Trophoblast cell (in vitro differentiated cells and primary cell): Measurements from ENCODE around the gene CACNA1B.

ENCODE experiments used
- DNase-seq, 2 donors: peaks; one replicate each; pipeline ENCODE4 v3.0.0-alpha.2; 2016
- H2AFZ ChIP-seq: 2 replicates; pipeline ENCODE4 v1.6.1; 2013; ENCODE audit warnings: low read length, moderate library complexity, mild to moderate bottlenecking; ENCODE audit not compliant: insufficient read depth, poor library complexity
- H2AK5ac ChIP-seq: 2 replicates; pipeline ENCODE4 v1.6.1; 2013; ENCODE audit warnings: mild to moderate bottlenecking, low read length
- H2BK120ac ChIP-seq: 2 replicates; pipeline ENCODE4 v1.6.1; 2013; ENCODE audit warnings: low read length, mild to moderate bottlenecking, moderate library complexity; ENCODE audit not compliant: insufficient read depth, poor library complexity
- H2BK12ac ChIP-seq: 2 replicates; pipeline ENCODE4 v1.6.1; 2013; ENCODE audit warnings: mild to moderate bottlenecking, low read length, moderate library complexity
- H2BK5ac ChIP-seq: 2 replicates; pipeline ENCODE4 v1.6.1; 2013; ENCODE audit warnings: low read length, low read depth, moderate library complexity, mild to moderate bottlenecking; ENCODE audit not compliant: poor library complexity
- H3K14ac ChIP-seq: 2 replicates; pipeline ENCODE4 v1.6.1; 2013; ENCODE audit warnings: mild to moderate bottlenecking, low read length
- H3K18ac ChIP-seq: 2 replicates; pipeline ENCODE4 v1.6.1; 2013; ENCODE audit warnings: mild to moderate bottlenecking, low read length
- H3K23ac ChIP-seq: 2 replicates; pipeline ENCODE4 v1.6.1; 2013; ENCODE audit warnings: low read length
- H3K27ac ChIP-seq: 2 replicates; pipeline ENCODE4 v1.5.1; 2013; ENCODE audit warnings: low read depth, mild to moderate bottlenecking, inconsistent platforms, low read length, moderate library complexity
- H3K27me3 ChIP-seq: 2 replicates; pipeline ENCODE4 v1.6.1; 2013; ENCODE audit warnings: inconsistent platforms, mild to moderate bottlenecking, low read length, moderate library complexity; ENCODE audit not compliant: insufficient read depth
- H3K36me3 ChIP-seq, 2 experiments: 1 replicate in 1 of 2; 2 replicates in 1 of 2; pipeline ENCODE4 v1.6.1; 2013; ENCODE audit warnings: low read length in 2 of 2, mild to moderate bottlenecking in 2 of 2, moderate library complexity in 1 of 2; ENCODE audit not compliant: insufficient read depth in 2 of 2, control insufficient read depth in 1 of 2
- H3K4ac ChIP-seq: 2 replicates; pipeline ENCODE4 v1.6.1; 2013; ENCODE audit warnings: low read depth, mild to moderate bottlenecking, low read length, moderate library complexity
- H3K4me1 ChIP-seq, 2 experiments: 1 replicate in 1 of 2; 2 replicates in 1 of 2; pipeline ENCODE4 v1.6.1; 2013; ENCODE audit warnings: low read length in 2 of 2, mild to moderate bottlenecking in 2 of 2, moderate library complexity in 1 of 2; ENCODE audit not compliant: insufficient read depth in 2 of 2, control insufficient read depth in 1 of 2
- H3K4me2 ChIP-seq: 2 replicates; pipeline ENCODE4 v1.6.1; 2013; ENCODE audit warnings: inconsistent platforms, mild to moderate bottlenecking, low read length, moderate library complexity
- H3K4me3 ChIP-seq: 2 replicates; pipeline ENCODE4 v1.5.1; 2013; ENCODE audit warnings: mild to moderate bottlenecking, low read depth, low read length, inconsistent platforms
- H3K79me1 ChIP-seq: one replicate; pipeline ENCODE4 v1.6.1; 2013; ENCODE audit warnings: low read length
- H3K79me2 ChIP-seq: 2 replicates; pipeline ENCODE4 v1.6.1; 2013; ENCODE audit warnings: low read length, mild to moderate bottlenecking; ENCODE audit not compliant: control insufficient read depth, insufficient read depth, poor library complexity
- H3K9ac ChIP-seq: 2 replicates; pipeline ENCODE4 v1.6.1; 2013; ENCODE audit warnings: mild to moderate bottlenecking, low read length
- H3K9me3 ChIP-seq: 2 replicates; pipeline ENCODE4 v1.6.1; 2013; ENCODE audit warnings: low read depth, mild to moderate bottlenecking, control low read depth, inconsistent platforms, low read length; ENCODE audit not compliant: insufficient read depth
- H4K12ac ChIP-seq: 2 replicates; pipeline ENCODE4 v1.6.1; 2013; ENCODE audit warnings: low read depth, mild to moderate bottlenecking, low read length, moderate library complexity
- H4K8ac ChIP-seq: 2 replicates; pipeline ENCODE4 v1.6.1; 2013; ENCODE audit warnings: low read depth, mild to moderate bottlenecking, low read length, moderate library complexity
- H4K91ac ChIP-seq: one replicate; pipeline ENCODE4 v1.6.1; 2013; ENCODE audit warnings: low read depth, mild to moderate bottlenecking, low read length, moderate library complexity
- WGBS: extraction: QIAGEN DNeasy Blood & Tissue Kit; methylation state at CpG from one replicate; pipeline ENCODE4 v1.1.7; 2013; ENCODE audit warnings: missing lambda C conversion rate; ENCODE audit not compliant: insufficient read length, insufficient coverage; ENCODE audit errors: extremely low coverage; 5-methylcytosine and 5-hydroxymethylcytosine counted together

CACNA1B gene

DNA sequence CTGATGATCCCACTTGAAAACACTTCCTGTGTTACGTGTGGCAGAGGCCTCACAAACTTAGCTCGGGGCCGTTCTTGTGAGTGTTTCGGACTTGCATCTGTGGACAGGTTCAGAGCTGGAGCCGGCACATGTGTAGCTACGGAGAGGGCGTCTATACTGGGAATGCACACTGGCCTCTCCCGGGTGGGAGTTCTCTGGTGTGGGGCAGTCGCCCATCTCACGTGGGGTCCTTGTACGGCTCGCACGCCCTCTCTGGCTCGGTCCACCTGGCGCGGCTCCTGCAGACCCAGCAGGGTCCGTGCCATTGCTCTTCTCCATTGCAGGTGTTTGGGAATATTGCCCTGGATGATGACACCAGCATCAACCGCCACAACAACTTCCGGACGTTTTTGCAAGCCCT is 197.9 kb downstream of the CACNA1B start:
- Histone ChIP-seq H3K18ac (no peak overlapping the region), H3K27ac (no peak overlapping the region), H2AFZ (no peak overlapping the region), H3K4ac (no peak overlapping the region), H3K27me3 (no peaks in the 10 kb centered on the region), H3K4me3 (no peak overlapping the region), H3K79me2 (no peaks in the 10 kb centered on the region), H3K23ac (no peak overlapping the region), H3K14ac (no peak overlapping the region), H4K91ac (no peak overlapping the region), H2BK5ac (no peak overlapping the region), H3K9ac (no peak overlapping the region), H2BK120ac (no peak overlapping the region), H4K12ac (no peak overlapping the region), H3K79me1 (no peaks in the 10 kb centered on the region), H2BK12ac (no peak overlapping the region), H2AK5ac (no peak overlapping the region), H3K4me1 (no peaks in the 10 kb centered on the region), H3K36me3 (no peaks in the 10 kb centered on the region), H3K9me3 (peaks cover 48% of the 10 kb centered on the region), H4K8ac (no peak overlapping the region), H3K4me2 (no peak overlapping the region)
- WGBS: no CpG with 5 or more reads among the region's 20 CpGs
- DNase-seq: no peak

DNA sequence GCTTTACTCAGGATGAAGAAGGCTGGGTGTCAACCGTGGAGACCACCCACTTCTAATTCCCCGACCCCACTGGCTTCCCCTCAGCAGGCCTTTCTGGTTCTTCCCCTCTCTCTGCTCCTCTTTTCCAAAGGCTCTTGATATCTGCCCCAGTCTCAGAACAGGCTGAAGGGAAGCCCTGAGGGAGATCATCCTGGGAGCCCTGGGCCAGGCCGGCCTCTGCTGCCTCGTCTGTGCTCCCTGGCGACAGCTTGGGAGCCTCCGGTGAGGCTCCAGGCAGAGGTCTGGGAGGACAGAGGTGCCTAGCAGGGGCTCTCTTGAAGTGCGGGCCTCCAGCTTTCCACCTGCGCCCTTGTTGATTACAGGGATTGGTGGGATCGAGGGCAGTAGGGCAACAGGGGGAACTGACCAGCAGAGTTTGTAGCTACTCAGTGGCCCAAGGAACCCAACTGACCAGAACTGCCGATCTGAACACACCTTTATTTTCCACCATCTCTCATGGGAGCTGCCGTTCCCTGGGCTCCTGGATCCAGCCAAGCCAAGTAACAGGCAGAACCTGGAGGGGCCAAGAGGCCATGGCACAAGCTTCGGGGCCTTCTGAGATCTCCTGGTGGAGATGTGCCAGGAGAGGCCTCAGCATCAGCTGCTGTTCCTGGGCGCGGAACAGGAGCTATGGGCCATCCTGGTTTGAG is 198.5 kb downstream of the CACNA1B start:
- H4K12ac ChIP-seq: no peak overlapping the region
- H2BK12ac ChIP-seq: no peak overlapping the region
- no CpG with 5 or more reads among the region's 14 CpGs for WGBS
- no peak overlapping the region for H3K4me3 ChIP-seq
- no peaks in the 10 kb centered on the region for H3K79me2 ChIP-seq
- no peak overlapping the region for H2AK5ac ChIP-seq
- no peak for DNase-seq
- H3K23ac ChIP-seq: no peak overlapping the region
- no peak overlapping the region for H3K4ac ChIP-seq
- no peak overlapping the region for H2AFZ ChIP-seq
- H3K36me3 ChIP-seq: no peaks in the 10 kb centered on the region
- H3K4me1 ChIP-seq: no peaks in the 10 kb centered on the region
- H3K27ac ChIP-seq: no peak overlapping the region
- no peak overlapping the region for H3K4me2 ChIP-seq
- no peak overlapping the region for H4K91ac ChIP-seq
- no peak overlapping the region for H2BK5ac ChIP-seq
- no peaks in the 10 kb centered on the region for H3K79me1 ChIP-seq
- no peak overlapping the region for H3K9ac ChIP-seq
- H2BK120ac ChIP-seq: no peak overlapping the region
- H3K14ac ChIP-seq: no peak overlapping the region
- H3K27me3 ChIP-seq: no peaks in the 10 kb centered on the region
- peaks cover 50% of the 10 kb centered on the region for H3K9me3 ChIP-seq
- no peak overlapping the region for H4K8ac ChIP-seq
- no peak overlapping the region for H3K18ac ChIP-seq

DNA sequence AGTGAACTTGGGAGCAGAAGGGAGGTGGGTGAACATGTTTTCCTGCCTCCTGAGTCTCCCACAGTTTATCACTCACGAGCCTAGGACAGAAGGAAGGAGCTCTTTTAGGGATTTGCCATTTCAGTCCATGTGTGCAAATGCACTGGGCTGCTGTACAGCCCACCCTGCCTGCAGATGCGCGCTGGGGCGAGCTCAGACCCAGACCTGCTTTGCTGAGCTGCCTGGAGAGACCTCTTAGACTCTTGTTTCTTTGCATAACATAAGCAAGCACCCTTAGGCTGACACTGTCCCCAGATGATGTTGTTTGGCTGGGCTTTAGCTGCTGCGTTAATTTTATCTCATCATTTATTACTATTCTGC is 199.0 kb downstream of the CACNA1B start:
- H3K36me3 ChIP-seq: no peaks in the 10 kb centered on the region
- H2BK120ac ChIP-seq: no peak overlapping the region
- no peak overlapping the region for H3K9ac ChIP-seq
- H3K4me1 ChIP-seq: no peaks in the 10 kb centered on the region
- H3K18ac ChIP-seq: no peak overlapping the region
- peaks cover 50% of the 10 kb centered on the region for H3K9me3 ChIP-seq
- H3K27me3 ChIP-seq: no peaks in the 10 kb centered on the region
- no peak overlapping the region for H3K23ac ChIP-seq
- no peak overlapping the region for H3K27ac ChIP-seq
- H3K4me2 ChIP-seq: no peak overlapping the region
- H2BK12ac ChIP-seq: no peak overlapping the region
- H4K91ac ChIP-seq: no peak overlapping the region
- no peak overlapping the region for H2BK5ac ChIP-seq
- DNase-seq: no peak
- H3K79me1 ChIP-seq: no peaks in the 10 kb centered on the region
- no peak overlapping the region for H3K4me3 ChIP-seq
- H3K4ac ChIP-seq: no peak overlapping the region
- H3K79me2 ChIP-seq: no peaks in the 10 kb centered on the region
- H4K12ac ChIP-seq: no peak overlapping the region
- no CpG with 5 or more reads among the region's 5 CpGs for WGBS
- H3K14ac ChIP-seq: no peak overlapping the region
- no peak overlapping the region for H2AFZ ChIP-seq
- H4K8ac ChIP-seq: no peak overlapping the region
- H2AK5ac ChIP-seq: no peak overlapping the region

DNA sequence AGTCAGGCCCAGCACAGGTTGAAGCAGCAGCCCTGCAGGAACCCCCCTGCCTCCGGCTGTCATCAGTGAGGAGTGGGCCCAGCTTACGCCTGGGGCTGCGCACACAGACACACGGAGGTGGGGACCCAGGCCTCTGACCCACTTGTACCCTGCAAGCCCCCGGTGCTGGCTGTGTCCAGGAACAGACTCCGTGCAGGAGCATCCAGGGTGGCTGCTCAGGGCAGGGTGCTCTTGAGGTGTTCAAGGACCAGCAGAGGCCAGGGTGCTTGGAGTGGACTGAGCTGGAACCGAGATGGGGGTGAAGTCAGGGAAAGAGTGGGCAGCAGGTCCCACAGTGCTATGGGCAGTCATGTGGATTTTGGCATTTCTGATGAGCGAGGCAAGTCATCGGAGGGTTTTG is 199.5 kb downstream of the CACNA1B start:
- no peak overlapping the region for H2BK12ac ChIP-seq
- no peak for DNase-seq
- peaks cover 48% of the 10 kb centered on the region for H3K9me3 ChIP-seq
- H3K4ac ChIP-seq: no peak overlapping the region
- no peak overlapping the region for H3K4me2 ChIP-seq
- H4K8ac ChIP-seq: no peak overlapping the region
- no peaks in the 10 kb centered on the region for H3K4me1 ChIP-seq
- no peak overlapping the region for H3K14ac ChIP-seq
- H2BK120ac ChIP-seq: no peak overlapping the region
- H3K36me3 ChIP-seq: no peaks in the 10 kb centered on the region
- H3K18ac ChIP-seq: no peak overlapping the region
- H2BK5ac ChIP-seq: no peak overlapping the region
- no peaks in the 10 kb centered on the region for H3K27me3 ChIP-seq
- no peak overlapping the region for H2AK5ac ChIP-seq
- no peak overlapping the region for H3K27ac ChIP-seq
- H3K9ac ChIP-seq: no peak overlapping the region
- WGBS: no CpG with 5 or more reads among the region's 9 CpGs
- H4K12ac ChIP-seq: no peak overlapping the region
- H3K4me3 ChIP-seq: no peak overlapping the region
- H3K23ac ChIP-seq: no peak overlapping the region
- no peak overlapping the region for H2AFZ ChIP-seq
- no peaks in the 10 kb centered on the region for H3K79me2 ChIP-seq
- no peaks in the 10 kb centered on the region for H3K79me1 ChIP-seq
- no peak overlapping the region for H4K91ac ChIP-seq
